ENCODE data around the gene PIK3R2. TPM values are rescaled to one million over a fixed set of nuclear protein-coding genes. Genes with fewer than 3 reads are reported as not detected.

PIK3R2 gene
- total and polyA plus RNA-seq, 4 donors = 1.8 to 21.8 (median 9.6) TPM

- Histone ChIP-seq H3K27ac (ENCODE audit: low read depth in 1 of 2, low read length in 2 of 2) (no peak overlapping the region), H3K27me3 (ENCODE audit: control insufficient read depth in 1 of 2, insufficient read depth in 2 of 2, low read length in 1 of 2) (no peaks in the 10 kb centered on the region), H3K36me3 (ENCODE audit: control insufficient read depth in 1 of 2, insufficient read depth in 2 of 2, low read length in 1 of 2) (peaks cover 0 to 2% of the 10 kb centered on the region in 2 donors), H3K4me1 (ENCODE audit: control insufficient read depth in 1 of 2, insufficient read depth in 2 of 2, low read length in 2 of 2) (no peaks in the 10 kb centered on the region), H3K4me3 (ENCODE audit: low read length in 2 of 2) (no peak overlapping the region), H3K9me3 (ENCODE audit: control insufficient read depth, low read length) (no peaks in the 10 kb centered on the region)
- intact Hi-C loops (cut with DNase I) = no loop called here
- no peak for DNase-seq
- WGBS, 2 donors = 91% methylated on average over 16 of the region's 16 CpGs
- no peak for ATAC-seq (ENCODE audit: low FRiP score)
Observed at GRCh38 chr19:18144361-18144760, 8.6 kb upstream of the PIK3R2 start.

GRCh38 chr19:18144906-18145305 lies 8.1 kb upstream of the PIK3R2 start:
- Histone ChIP-seq H3K27me3 (ENCODE audit: control insufficient read depth in 1 of 2, insufficient read depth in 2 of 2, low read length in 1 of 2) (no peaks in the 10 kb centered on the region), H3K4me3 (ENCODE audit: low read length in 2 of 2) (no peak overlapping the region), H3K9me3 (ENCODE audit: control insufficient read depth, low read length) (no peaks in the 10 kb centered on the region), H3K27ac (ENCODE audit: low read depth in 1 of 2, low read length in 2 of 2) (no peak overlapping the region), H3K4me1 (ENCODE audit: control insufficient read depth in 1 of 2, insufficient read depth in 2 of 2, low read length in 2 of 2) (no peaks in the 10 kb centered on the region), H3K36me3 (ENCODE audit: control insufficient read depth in 1 of 2, insufficient read depth in 2 of 2, low read length in 1 of 2) (peaks cover 0 to 2% of the 10 kb centered on the region in 2 donors)
- 96 to 97% methylated on average over 28 of the region's 28 CpGs for WGBS, 2 donors
- DNase-seq (no peak), ATAC-seq (ENCODE audit: low FRiP score) (no peak)
- intact Hi-C loops (cut with DNase I) = no loop called here

GRCh38 chr19:18145391-18145999 lies 7.5 kb upstream of the PIK3R2 start:
- Histone ChIP-seq H3K4me3 (ENCODE audit: low read length in 2 of 2) (no peak overlapping the region), H3K9me3 (ENCODE audit: control insufficient read depth, low read length) (no peaks in the 10 kb centered on the region), H3K4me1 (ENCODE audit: control insufficient read depth in 1 of 2, insufficient read depth in 2 of 2, low read length in 2 of 2) (no peaks in the 10 kb centered on the region), H3K27me3 (ENCODE audit: control insufficient read depth in 1 of 2, insufficient read depth in 2 of 2, low read length in 1 of 2) (no peaks in the 10 kb centered on the region), H3K36me3 (ENCODE audit: control insufficient read depth in 1 of 2, insufficient read depth in 2 of 2, low read length in 1 of 2) (peaks cover 0 to 2% of the 10 kb centered on the region in 2 donors), H3K27ac (ENCODE audit: low read depth in 1 of 2, low read length in 2 of 2) (no peak overlapping the region)
- no peak for DNase-seq
- peak; percentile 31 for ATAC-seq (ENCODE audit: low FRiP score)
- 94% methylated on average over 19 of the region's 19 CpGs for WGBS, 2 donors
- intact Hi-C loops (cut with DNase I) = no loop called here

- Histone ChIP-seq H3K4me1 (ENCODE audit: control insufficient read depth in 1 of 2, insufficient read depth in 2 of 2, low read length in 2 of 2) (no peaks in the 10 kb centered on the region), H3K4me3 (ENCODE audit: low read length in 2 of 2) (no peak overlapping the region), H3K9me3 (ENCODE audit: control insufficient read depth, low read length) (no peaks in the 10 kb centered on the region), H3K27me3 (ENCODE audit: control insufficient read depth in 1 of 2, insufficient read depth in 2 of 2, low read length in 1 of 2) (no peaks in the 10 kb centered on the region), H3K36me3 (ENCODE audit: control insufficient read depth in 1 of 2, insufficient read depth in 2 of 2, low read length in 1 of 2) (peaks cover 0 to 2% of the 10 kb centered on the region in 2 donors), H3K27ac (ENCODE audit: low read depth in 1 of 2, low read length in 2 of 2) (no peak overlapping the region)
- 90 to 91% methylated on average over 13 of the region's 13 CpGs for WGBS, 2 donors
- intact Hi-C loops (cut with DNase I) = no loop called here
- DNase-seq (no peak), ATAC-seq (ENCODE audit: low FRiP score) (no peak)
Observed at GRCh38 chr19:18147396-18147795, 5.6 kb upstream of the PIK3R2 start.

GRCh38 chr19:18149596-18149975 lies 3.4 kb upstream of the PIK3R2 start:
- Histone ChIP-seq H3K4me1 (ENCODE audit: control insufficient read depth in 1 of 2, insufficient read depth in 2 of 2, low read length in 2 of 2) (no peaks in the 10 kb centered on the region), H3K27me3 (ENCODE audit: control insufficient read depth in 1 of 2, insufficient read depth in 2 of 2, low read length in 1 of 2) (no peaks in the 10 kb centered on the region), H3K27ac (ENCODE audit: low read depth in 1 of 2, low read length in 2 of 2) (no peak overlapping the region), H3K36me3 (ENCODE audit: control insufficient read depth in 1 of 2, insufficient read depth in 2 of 2, low read length in 1 of 2) (no peaks in the 10 kb centered on the region), H3K4me3 (ENCODE audit: low read length in 2 of 2) (no peak overlapping the region), H3K9me3 (ENCODE audit: control insufficient read depth, low read length) (no peaks in the 10 kb centered on the region)
- ATAC-seq (ENCODE audit: low FRiP score) (no peak), DNase-seq (no peak)
- WGBS, 2 donors = 85 to 88% methylated on average over 16 of the region's 16 CpGs
- intact Hi-C loops (cut with DNase I) = no loop called here

- H3K27me3 ChIP-seq (ENCODE audit: control insufficient read depth in 1 of 2, insufficient read depth in 2 of 2, low read length in 1 of 2) = no peaks in the 10 kb centered on the region
- no peaks in the 10 kb centered on the region for H3K4me1 ChIP-seq (ENCODE audit: control insufficient read depth in 1 of 2, insufficient read depth in 2 of 2, low read length in 2 of 2)
- DNase-seq = no peak
- no peaks in the 10 kb centered on the region for H3K36me3 ChIP-seq (ENCODE audit: control insufficient read depth in 1 of 2, insufficient read depth in 2 of 2, low read length in 1 of 2)
- intact Hi-C loops (cut with DNase I) = loop anchor here (5.0 to 10.0 kb wide), 3 partner anchors 34 to 146 kb away; partner anchors contain the start of gene ARRDC2 (in 2 of the 2)
- no peak overlapping the region for H3K4me3 ChIP-seq (ENCODE audit: low read length in 2 of 2)
- WGBS, 2 donors = 89 to 90% methylated on average over 18 of the region's 18 CpGs
- no peaks in the 10 kb centered on the region for H3K9me3 ChIP-seq (ENCODE audit: control insufficient read depth, low read length)
- no peak for ATAC-seq (ENCODE audit: low FRiP score)
- H3K27ac ChIP-seq (ENCODE audit: low read depth in 1 of 2, low read length in 2 of 2) = no peak overlapping the region
Observed at GRCh38 chr19:18150776-18151624, 2.0 kb upstream of the PIK3R2 start.

- ATAC-seq (ENCODE audit: low FRiP score) = peak; percentile 89
- peak overlapping the region in 1 of 2 donors; percentile 85 for H3K27ac ChIP-seq (ENCODE audit: low read depth in 1 of 2, low read length in 2 of 2)
- intact Hi-C loops (cut with DNase I) = loop anchor here (5.0 to 10.0 kb wide), 3 partner anchors 35 to 148 kb away; partner anchors contain the start of gene ARRDC2 (in 2 of the 2)
- H3K4me1 ChIP-seq (ENCODE audit: control insufficient read depth in 1 of 2, insufficient read depth in 2 of 2, low read length in 2 of 2) = peaks cover 0 to 2% of the 10 kb centered on the region in 2 donors
- H3K36me3 ChIP-seq (ENCODE audit: control insufficient read depth in 1 of 2, insufficient read depth in 2 of 2, low read length in 1 of 2) = no peaks in the 10 kb centered on the region
- 0% methylated on average over 22 of the region's 22 CpGs for WGBS, 2 donors
- peak overlapping the region; percentile 24 to 30 for H3K4me3 ChIP-seq (ENCODE audit: low read length in 2 of 2)
- no peaks in the 10 kb centered on the region for H3K27me3 ChIP-seq (ENCODE audit: control insufficient read depth in 1 of 2, insufficient read depth in 2 of 2, low read length in 1 of 2)
- H3K9me3 ChIP-seq (ENCODE audit: control insufficient read depth, low read length) = no peaks in the 10 kb centered on the region
- peak; percentile 99 for DNase-seq
Observed at GRCh38 chr19:18152442-18152816, 534 bp upstream of the PIK3R2 start.

- Histone ChIP-seq H3K27me3 (ENCODE audit: control insufficient read depth in 1 of 2, insufficient read depth in 2 of 2, low read length in 1 of 2) (no peaks in the 10 kb centered on the region), H3K4me3 (ENCODE audit: low read length in 2 of 2) (peak overlapping the region; percentile 5 to 65), H3K27ac (ENCODE audit: low read depth in 1 of 2, low read length in 2 of 2) (peak overlapping the region in 1 of 2 donors; percentile 41), H3K9me3 (ENCODE audit: control insufficient read depth, low read length) (no peaks in the 10 kb centered on the region), H3K36me3 (ENCODE audit: control insufficient read depth in 1 of 2, insufficient read depth in 2 of 2, low read length in 1 of 2) (no peaks in the 10 kb centered on the region), H3K4me1 (ENCODE audit: control insufficient read depth in 1 of 2, insufficient read depth in 2 of 2, low read length in 2 of 2) (peaks cover 0 to 2% of the 10 kb centered on the region in 2 donors)
- DNase-seq = peak in 1 of 2 donors; percentile 66
- ATAC-seq (ENCODE audit: low FRiP score) = no peak
- intact Hi-C loops (cut with DNase I) = loop anchor here (5.0 to 10.0 kb wide), 3 partner anchors 36 to 149 kb away; partner anchors contain the start of gene ARRDC2 (in 2 of the 2)
- 1 to 2% methylated on average over 36 to 38 of the region's 38 CpGs for WGBS, 2 donors
Observed at GRCh38 chr19:18153556-18154134, 682 bp downstream of the PIK3R2 start.

Data from aorta (tissue), 5 donors.